RWPE2 (cell line): ENCODE measurements around the gene GDF10.

Experiments
- ATAC-seq: fragments of 200-7000 bp; cut with Tn5 transposase; 3 replicates; pipeline ENCODE4 v1.9.1; 2021; ENCODE audit warnings: low read depth
- DNase-seq: peaks from one replicate; pipeline ENCODE4 v3.0.0-alpha.2; 2020; ENCODE audit warnings: low spot score
- H3K27ac ChIP-seq: fragments of 450-650 bp; 2 replicates; pipeline ENCODE4 v1.5.1; 2017; ENCODE audit warnings: mild to moderate bottlenecking; ENCODE audit not compliant: poor library complexity, severe bottlenecking
- H3K27me3 ChIP-seq: fragments of 250-450 bp; sonication (Bioruptor Pico); 2 replicates; pipeline ENCODE4 v1.5.1; 2021; ENCODE audit warnings: mild to moderate bottlenecking, moderate library complexity; ENCODE audit not compliant: insufficient read depth, poor library complexity, severe bottlenecking
- H3K36me3 ChIP-seq: fragments of 250-450 bp; sonication (Bioruptor Pico); 2 replicates; pipeline ENCODE4 v1.5.1; 2020; ENCODE audit warnings: low read depth, mild to moderate bottlenecking, moderate library complexity
- H3K4me1 ChIP-seq: fragments of 250-450 bp; sonication (Bioruptor Pico); 2 replicates; pipeline ENCODE4 v1.5.1; 2021; ENCODE audit warnings: mild to moderate bottlenecking, moderate library complexity; ENCODE audit not compliant: insufficient read depth, poor library complexity, severe bottlenecking
- H3K4me3 ChIP-seq: fragments of 250-450 bp; sonication (Bioruptor Pico); 2 replicates; pipeline ENCODE4 v1.5.1; 2021; ENCODE audit warnings: mild to moderate bottlenecking, moderate library complexity; ENCODE audit not compliant: severe bottlenecking
- H3K9me3 ChIP-seq: fragments of 250-450 bp; sonication (Bioruptor Pico); 2 replicates; pipeline ENCODE4 v1.5.1; 2021; ENCODE audit warnings: mild to moderate bottlenecking, moderate library complexity; ENCODE audit not compliant: severe bottlenecking
- TF ChIP-seq, protein P1 (sequence below): fragments of 450-650 bp; IDR thresholded peaks from one replicate; pipeline ENCODE4 v1.5.1; 2017; ENCODE audit warnings: mild to moderate bottlenecking, moderate library complexity; ENCODE audit not compliant: poor library complexity, severe bottlenecking

The GDF10 gene

DNA sequence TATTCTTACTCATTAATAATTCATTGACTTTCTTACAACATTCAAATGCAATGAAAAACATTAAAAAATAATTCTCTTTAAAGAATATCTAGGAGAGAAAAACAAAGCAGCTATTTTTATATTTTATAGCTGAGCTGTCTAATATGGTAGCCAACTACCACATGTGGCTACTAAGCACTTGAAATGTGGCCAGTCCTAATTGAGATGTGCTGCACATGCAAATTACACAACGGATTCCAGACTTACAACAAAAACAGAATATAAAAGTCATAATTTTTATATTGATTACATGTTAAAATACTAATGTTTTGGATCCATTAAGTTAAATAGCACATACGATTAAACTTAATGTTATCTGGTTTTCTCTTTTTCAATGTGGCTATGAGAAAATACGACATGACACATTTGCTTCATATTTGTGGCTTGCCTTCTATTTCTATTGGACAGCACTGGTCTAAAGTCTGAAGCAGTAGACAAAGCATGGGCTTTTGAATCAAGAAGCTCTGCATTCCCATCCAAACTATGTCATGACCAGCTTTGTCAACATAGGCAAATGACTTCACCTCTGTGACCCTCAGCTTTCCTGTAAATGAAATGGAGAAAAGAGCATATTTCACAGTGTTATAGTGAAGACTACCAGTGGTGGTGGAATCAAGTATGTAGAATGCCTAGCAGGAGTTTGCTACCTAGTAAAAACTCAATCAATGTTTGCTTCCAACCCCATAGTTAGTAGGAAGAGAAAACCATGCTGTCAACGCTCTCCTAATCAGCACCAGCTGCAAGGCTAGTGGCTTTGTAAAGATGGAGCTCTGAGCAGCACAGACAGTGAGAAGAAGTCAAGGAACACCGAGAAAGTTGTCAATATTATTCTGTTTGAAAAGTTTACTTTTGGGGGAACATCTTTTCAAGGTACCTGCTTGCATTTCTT, 37.1 kb upstream of the GDF10 start:
- H3K4me1 ChIP-seq: no peaks in the 10 kb centered on the region
- no peaks in the 10 kb centered on the region for H3K9me3 ChIP-seq
- H3K27ac ChIP-seq: no peak overlapping the region
- no peak for DNase-seq
- H3K4me3 ChIP-seq: no peak overlapping the region
- H3K27me3 ChIP-seq: no peaks in the 10 kb centered on the region
- TF ChIP-seq, protein P1, sequence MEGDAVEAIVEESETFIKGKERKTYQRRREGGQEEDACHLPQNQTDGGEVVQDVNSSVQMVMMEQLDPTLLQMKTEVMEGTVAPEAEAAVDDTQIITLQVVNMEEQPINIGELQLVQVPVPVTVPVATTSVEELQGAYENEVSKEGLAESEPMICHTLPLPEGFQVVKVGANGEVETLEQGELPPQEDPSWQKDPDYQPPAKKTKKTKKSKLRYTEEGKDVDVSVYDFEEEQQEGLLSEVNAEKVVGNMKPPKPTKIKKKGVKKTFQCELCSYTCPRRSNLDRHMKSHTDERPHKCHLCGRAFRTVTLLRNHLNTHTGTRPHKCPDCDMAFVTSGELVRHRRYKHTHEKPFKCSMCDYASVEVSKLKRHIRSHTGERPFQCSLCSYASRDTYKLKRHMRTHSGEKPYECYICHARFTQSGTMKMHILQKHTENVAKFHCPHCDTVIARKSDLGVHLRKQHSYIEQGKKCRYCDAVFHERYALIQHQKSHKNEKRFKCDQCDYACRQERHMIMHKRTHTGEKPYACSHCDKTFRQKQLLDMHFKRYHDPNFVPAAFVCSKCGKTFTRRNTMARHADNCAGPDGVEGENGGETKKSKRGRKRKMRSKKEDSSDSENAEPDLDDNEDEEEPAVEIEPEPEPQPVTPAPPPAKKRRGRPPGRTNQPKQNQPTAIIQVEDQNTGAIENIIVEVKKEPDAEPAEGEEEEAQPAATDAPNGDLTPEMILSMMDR: no peak
- no peak for ATAC-seq
- no peaks in the 10 kb centered on the region for H3K36me3 ChIP-seq

DNA sequence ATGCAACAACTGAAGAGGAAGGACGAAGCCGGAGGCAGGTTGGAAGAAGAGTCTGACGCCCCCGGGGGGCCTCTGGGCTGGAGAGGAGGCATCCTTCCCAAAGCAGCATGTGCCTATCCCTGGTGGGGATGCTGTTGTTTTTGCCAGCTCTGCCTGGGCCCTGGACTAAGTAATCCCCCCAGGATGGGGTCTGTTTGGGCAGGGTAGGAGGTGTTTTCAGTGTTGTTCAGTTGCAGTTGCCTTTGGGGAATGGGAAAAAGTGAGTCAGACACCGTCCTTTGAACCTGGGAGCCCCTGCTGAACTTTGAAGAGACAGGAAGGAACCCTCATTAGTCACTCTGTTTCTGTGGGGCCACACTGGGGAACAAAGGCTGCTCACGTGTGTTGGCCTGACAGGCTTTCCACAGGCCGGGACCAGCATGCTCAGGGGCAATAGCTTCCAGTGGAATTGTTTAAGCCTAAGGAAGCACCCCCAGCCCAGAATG, 35.2 kb upstream of the GDF10 start:
- H3K27me3 ChIP-seq: no peaks in the 10 kb centered on the region
- no peaks in the 10 kb centered on the region for H3K4me1 ChIP-seq
- no peaks in the 10 kb centered on the region for H3K9me3 ChIP-seq
- no peak for DNase-seq
- ATAC-seq: no peak
- H3K36me3 ChIP-seq: no peaks in the 10 kb centered on the region
- H3K4me3 ChIP-seq: no peak overlapping the region
- TF ChIP-seq, protein P1: no peak
- no peak overlapping the region for H3K27ac ChIP-seq

DNA sequence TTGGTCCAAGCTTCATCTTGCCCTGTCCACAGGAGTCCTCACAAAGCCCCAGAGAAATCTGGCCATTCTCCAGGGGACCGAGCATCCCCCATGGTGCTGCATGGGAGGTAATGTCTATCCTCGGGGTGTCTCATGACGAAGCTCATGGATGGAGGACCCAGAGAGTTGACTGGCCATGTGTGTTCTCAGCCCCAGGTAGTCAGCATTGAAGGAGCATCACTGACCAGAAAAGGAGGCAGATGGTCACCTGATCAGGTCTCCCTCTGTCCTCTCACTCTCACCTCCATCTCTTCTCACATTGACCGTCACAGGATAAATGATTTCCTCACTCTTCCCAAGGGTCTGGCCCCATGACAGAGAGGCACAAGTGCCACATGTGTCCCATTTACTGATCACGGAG, 33.4 kb upstream of the GDF10 start:
- ATAC-seq (no peak), DNase-seq (no peak)
- H3K9me3 ChIP-seq: no peaks in the 10 kb centered on the region
- no peaks in the 10 kb centered on the region for H3K27me3 ChIP-seq
- no peak overlapping the region for H3K27ac ChIP-seq
- TF ChIP-seq, protein P1: no peak
- no peaks in the 10 kb centered on the region for H3K36me3 ChIP-seq
- no peaks in the 10 kb centered on the region for H3K4me1 ChIP-seq
- no peak overlapping the region for H3K4me3 ChIP-seq

DNA sequence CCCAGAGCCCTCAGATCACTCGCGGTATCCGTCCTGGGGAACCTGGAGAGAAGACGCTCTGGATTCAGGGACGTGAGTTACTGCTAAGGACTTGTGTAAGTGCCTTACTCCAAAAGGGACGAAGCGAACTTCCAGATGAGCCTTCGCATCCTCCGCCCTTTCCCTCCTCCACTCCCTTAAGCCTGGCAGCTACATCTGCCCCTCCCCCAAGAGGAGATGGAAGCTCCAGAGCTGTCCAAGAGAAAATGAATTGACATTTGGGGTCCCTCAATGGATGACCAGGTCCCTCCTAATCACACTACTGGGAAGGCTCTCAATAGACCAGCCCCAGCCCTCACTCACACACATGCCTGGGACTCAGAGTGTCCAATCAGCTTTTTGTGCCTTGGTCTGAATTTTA, 31.3 kb upstream of the GDF10 start:
- H3K9me3 ChIP-seq: no peaks in the 10 kb centered on the region

More for the DNA sequence above, 31.3 kb upstream of the GDF10 start:
- H3K4me3 ChIP-seq: no peak overlapping the region
- no peaks in the 10 kb centered on the region for H3K4me1 ChIP-seq
- TF ChIP-seq, protein P1: no peak
- no peak for ATAC-seq
- no peaks in the 10 kb centered on the region for H3K36me3 ChIP-seq
- H3K27ac ChIP-seq: no peak overlapping the region
- no peaks in the 10 kb centered on the region for H3K27me3 ChIP-seq
- no peak for DNase-seq
